ENCODE results near the gene IVD.

IVD gene

DNA sequence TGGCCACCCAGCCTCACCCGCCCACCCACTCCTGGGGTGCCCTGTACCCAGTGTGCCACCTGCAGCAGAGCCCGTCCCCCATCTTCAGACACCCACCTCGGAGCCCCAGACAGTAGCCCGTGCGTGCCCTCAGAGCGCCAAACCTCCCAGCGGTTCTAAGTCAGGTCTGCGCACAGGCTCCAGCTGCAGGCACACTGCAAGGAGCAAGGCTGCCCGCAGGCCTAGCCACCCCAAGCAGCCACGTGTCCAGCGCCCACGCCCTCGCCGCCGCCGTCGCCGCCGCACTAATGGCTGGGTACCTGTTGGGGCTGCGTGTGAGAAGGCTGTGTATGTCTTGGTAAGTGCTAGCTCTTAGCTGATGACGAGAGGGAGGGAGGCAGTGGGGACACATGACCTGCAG, 56.4 kb downstream of the IVD start:
- DNase-seq, result no peak

DNA sequence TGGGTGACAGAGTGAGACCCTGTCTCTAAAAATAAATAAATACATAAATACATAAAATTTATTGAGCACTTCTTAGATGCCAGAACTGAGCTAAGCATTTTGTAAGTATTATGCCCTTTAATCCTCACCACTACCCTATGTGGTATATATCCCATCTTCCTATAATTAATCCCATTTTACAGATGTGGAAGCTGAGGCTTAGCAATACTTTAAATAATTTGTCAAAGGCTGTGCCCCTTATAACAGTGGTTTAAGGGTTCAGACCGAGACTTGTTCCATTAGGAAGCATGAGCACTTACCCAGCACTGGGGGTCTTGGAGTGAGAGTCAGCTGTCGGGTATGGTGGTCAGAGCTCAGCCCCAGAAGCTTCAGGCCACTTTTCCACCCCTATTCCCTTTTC, 57.7 kb downstream of the IVD start:
- DNase-seq, result no peak

DNA sequence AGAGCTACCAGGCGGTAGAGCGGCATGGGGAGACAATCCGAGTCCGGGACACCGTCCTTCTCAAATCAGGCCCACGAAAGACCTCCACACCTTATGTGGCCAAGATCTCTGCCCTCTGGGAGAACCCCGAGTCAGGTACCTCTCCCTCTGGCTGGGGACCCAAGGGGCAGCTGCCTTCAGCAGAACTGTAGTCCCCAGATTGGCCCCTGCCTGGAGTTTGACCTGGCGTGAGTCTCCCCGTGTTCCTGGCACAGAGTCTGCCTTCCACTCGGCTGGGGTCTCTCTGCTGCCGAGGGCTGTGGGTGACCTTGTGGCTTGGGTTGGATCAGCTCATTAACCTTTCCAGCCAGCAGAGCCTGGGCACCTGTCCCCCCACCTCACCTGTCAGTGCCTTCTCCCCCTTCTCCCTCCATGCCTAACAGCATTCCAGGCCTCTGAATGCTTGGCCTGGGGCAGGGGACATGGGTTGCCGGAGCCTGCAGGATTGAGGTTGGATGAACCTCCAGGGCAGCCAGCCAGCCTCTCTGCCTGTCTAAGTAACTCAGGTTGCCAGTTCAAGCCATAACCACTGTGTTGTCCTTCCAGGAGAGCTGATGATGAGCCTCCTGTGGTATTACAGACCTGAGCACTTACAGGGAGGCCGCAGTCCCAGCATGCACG, 58.4 kb downstream of the IVD start:
- no peak for DNase-seq

DNA sequence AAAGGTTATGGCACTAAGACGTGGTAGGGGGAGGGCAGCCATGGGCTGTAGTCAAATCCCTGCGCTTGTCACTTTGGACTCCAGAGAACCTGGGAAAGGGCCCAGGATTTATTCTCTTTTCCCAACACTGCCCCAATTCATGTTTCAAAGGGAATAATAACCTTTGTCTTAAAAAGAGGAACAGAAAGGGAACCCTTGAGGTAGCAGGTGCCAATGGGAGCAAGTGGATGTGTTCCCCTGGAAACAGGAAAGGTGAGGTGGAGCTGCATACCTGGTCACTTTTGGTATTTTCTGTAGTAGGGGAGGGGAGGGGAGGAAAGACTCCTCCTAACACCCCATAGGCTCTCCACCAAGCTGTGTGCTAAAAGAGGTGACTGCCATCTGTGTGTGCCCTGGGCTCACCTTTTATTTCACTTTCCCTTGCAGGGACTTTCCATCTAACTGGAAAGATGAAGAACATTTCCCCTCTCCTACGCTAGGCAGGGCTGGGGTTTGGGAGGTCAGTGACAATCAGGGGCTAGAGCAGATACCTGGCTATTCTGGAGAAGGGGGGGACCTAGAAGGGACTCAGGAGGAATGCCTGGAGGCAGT, 59.1 kb downstream of the IVD start:
- no peak for DNase-seq

DNA sequence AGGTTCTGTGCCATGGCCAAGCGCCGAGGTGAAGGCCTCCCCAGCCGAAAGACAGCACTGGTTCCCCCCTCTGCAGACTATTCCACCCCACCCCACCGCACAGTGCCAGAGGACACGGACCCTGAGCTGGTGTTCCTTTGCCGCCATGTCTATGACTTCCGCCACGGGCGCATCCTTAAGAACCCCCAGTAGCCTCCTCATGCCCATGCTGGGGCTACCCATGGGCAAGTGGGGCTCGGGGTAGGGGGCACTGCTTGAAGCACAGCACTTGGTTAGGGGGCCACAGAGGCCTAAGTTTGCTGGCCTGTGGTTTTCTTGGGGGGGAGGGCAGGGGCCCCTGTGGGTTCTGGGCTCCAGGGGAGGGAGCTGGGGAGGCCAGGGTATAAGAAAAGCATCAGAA, 60.3 kb downstream of the IVD start:
- DNase-seq, result no peak

DNA sequence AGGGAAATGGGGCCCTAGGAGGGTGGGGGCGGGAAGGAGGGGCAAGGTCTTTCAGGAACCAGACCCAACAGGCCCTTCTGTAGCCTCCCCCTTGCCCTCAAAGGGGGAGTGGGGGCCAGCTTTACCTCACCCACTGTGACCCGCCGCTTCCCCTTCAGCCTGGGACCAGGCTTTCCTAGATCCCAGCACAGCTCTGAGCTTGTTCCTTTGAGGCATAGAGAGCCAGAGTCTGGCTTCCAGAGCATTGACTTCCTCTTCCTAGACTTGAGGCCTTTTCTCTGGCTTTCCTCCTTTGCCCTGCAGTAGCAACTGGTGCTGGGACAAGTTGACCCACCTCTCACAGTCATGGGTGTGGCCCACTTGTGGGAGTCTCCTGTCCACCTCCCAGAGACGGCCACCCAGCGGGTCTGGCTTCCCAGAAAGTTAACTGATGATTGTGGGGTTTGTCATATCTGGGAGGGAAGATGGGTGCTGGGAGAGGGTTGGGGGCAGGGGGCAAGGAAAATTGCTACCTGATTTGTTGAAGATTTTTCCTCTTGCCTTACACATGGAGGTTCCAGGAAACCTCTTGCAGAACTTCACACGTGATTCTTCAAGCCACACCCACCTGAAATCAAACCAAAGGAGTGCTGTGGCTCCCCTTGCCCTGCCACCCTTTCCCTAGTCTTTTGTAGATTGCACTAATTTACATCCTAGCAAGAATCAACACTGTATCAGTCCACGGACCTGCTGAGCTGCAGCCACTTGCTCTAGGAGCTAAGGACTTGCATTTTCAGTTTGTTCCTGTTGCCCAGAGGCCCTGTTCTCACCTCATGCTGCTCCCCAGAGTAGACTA, 61.0 kb downstream of the IVD start:
- DNase-seq, result no peak

DNA sequence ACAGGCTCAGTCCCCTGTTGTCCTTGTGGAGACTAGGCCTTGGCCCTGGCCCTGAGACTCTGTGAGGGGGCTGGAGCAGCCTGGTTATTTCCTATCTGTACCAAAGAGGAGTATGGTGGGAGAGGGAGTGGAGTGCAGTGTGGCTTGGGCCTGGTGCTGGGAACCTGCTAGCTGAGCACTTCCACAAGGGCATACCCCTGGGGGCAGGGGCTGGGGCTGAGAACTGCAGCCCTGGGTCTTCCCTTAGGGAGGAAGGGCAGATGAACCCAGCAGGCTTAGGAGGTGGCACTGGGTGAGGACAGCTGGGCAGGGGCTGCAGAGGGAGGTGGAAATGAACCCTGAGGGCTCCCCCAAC, 61.6 kb downstream of the IVD start:
- no peak for DNase-seq

DNA sequence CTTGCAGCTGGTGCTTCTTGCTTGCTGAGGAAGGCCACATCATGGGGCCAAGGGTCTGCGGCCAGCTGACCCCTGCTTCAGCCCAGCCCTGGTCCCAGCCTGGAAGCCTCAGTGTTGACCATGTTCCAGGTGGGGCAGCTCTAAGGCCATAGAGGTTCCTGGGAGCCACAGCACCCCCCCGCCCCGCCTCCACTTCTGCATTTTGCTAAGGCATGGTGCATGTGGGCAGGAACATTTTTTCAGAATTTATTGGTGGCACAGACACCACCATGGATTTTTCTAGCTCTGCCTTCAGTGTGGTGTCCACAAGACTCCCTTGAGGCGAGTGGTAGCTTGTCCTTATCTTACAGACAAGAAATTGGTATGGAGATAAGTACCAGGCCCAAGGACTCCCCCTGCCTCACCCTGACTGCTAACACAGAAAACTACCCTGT, 63.3 kb downstream of the IVD start:
- no peak for DNase-seq

DNA sequence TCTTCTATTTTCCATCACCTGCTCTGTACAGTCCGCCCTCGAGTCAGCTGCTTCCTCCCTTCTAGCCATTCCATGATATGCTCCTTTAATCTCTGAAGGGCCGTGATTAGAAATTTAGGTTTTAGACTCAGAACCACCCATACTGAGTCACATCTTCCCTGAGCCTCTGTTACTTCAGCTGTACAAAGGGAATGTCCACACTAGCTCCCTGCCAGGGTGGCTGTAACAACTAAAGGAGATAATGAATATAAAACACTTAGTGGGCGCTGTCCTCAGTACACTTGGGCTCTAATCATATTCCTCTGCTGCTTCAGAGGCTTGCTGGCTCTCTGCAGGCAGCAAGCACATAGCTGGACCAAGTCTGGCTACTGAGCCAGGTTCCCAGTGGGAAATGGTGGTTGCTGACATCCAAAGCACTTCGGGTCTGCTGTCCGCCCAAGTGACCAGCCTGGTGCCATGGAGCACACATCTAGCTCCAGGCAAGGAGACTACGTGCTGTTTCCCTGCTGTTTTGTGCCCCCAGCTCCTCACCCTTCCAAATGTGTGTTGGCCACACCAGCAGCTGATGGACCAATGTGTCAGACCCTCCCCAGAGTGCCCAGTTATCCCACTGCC, 64.3 kb downstream of the IVD start:
- DNase-seq, result no peak

DNA sequence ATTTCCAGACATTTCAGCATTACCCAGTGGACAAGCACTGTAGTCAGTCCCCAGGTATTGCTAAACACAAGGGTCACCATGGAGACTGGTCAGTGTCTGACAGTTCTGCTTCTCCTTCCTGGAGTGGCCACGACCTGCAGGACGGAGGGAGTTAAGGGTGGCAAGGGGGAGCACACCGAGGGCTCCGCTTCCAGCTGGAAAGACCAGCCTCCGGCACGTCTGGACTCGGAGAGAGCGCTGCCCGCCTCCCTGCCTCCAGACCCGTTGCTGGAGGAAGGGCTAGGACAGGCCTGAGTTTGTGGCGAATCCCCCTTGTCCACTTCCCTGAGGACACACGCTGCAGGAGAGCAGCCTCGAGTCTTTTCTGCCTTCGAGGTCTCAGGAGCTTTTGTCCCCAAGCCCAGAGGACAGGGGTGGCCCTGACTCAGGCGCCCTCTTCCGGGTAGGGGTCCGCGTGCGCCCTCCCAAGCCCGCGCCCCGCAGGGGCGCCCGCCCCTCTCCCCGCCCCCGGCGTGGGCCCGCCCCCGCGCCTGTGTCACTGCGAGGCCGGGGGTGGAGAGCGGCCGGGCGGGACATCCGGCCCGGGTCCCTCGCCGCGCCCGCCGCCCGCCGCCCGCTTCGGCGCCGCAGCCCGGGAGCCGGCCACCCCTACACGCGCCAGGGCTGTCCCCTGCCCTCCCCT, 65.0 kb downstream of the IVD start, which contains the start of gene CHST14:
CHST14 (plus strand) TSS at position 562 of the 682 bp plus-strand sequence. CDS start 230 bp downstream, outside the sequence.
- no peak for DNase-seq

All from NCI-H1417 treated with DMSO at 0.1 percent for 48 hours (cell line).